ENCODE results near the gene SLC22A1.

DNA sequence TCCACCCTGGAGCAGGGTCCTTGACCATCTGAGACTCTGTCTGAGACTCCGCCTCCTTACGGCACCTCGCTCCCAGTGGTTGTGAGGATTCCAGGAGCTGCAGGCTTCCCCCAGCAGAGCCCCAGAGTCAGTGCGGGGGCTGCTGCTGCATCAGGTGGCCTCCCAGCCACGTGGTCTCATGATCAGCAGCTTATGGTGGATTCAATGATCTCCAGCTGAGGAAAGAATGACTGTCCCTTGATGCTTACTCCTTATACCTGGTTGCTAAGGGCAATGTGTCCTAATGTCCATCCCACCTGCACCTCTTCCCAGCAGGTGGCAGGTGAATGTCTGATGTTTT, 40.0 kb downstream of the SLC22A1 start:
- TF ChIP-seq, protein P1, sequence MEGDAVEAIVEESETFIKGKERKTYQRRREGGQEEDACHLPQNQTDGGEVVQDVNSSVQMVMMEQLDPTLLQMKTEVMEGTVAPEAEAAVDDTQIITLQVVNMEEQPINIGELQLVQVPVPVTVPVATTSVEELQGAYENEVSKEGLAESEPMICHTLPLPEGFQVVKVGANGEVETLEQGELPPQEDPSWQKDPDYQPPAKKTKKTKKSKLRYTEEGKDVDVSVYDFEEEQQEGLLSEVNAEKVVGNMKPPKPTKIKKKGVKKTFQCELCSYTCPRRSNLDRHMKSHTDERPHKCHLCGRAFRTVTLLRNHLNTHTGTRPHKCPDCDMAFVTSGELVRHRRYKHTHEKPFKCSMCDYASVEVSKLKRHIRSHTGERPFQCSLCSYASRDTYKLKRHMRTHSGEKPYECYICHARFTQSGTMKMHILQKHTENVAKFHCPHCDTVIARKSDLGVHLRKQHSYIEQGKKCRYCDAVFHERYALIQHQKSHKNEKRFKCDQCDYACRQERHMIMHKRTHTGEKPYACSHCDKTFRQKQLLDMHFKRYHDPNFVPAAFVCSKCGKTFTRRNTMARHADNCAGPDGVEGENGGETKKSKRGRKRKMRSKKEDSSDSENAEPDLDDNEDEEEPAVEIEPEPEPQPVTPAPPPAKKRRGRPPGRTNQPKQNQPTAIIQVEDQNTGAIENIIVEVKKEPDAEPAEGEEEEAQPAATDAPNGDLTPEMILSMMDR (IDR thresholded peaks at IDR 0.05): no peak
- TF ChIP-seq POLR2A (IDR thresholded peaks at IDR 0.05): no peak
